Measurements from ENCODE around the gene RC3H2. TPM values are rescaled to one million over a fixed set of nuclear protein-coding genes. Genes with fewer than 3 reads are reported as not detected.

The RC3H2 gene
- total RNA-seq, 2 donors from 2014 or later: 56.4 to 60.1 TPM

GRCh38 chr9:122797316-122798063 is 107.7 kb downstream of the RC3H2 start:
- Histone ChIP-seq H3K27ac (ENCODE audit: low read depth, low read length) (no peak overlapping the region), H3K27me3 (ENCODE audit: control insufficient read depth, insufficient read depth, low read length, poor library complexity, severe bottlenecking) (no peaks in the 10 kb centered on the region), H3K9me3 (ENCODE audit: control insufficient read depth, low read length) (no peaks in the 10 kb centered on the region), H3K4me1 (ENCODE audit: control insufficient read depth, insufficient read depth, low read length) (no peaks in the 10 kb centered on the region), H3K9ac (ENCODE audit: extremely low read depth, low read length, poor library complexity, severe bottlenecking) (no peak overlapping the region), H3K4me3 (ENCODE audit: low read length) (no peak overlapping the region), H3K36me3 (ENCODE audit: control insufficient read depth, insufficient read depth, low read length) (no peaks in the 10 kb centered on the region)
- H3K4me3 Mint-ChIP-seq: no peak overlapping the region
- peaks cover 15% of the 10 kb centered on the region for H3K9me3 Mint-ChIP-seq
- 79 to 94% methylated on average over 2 to 6 of the region's 6 CpGs for WGBS, 2 experiments (ENCODE audit: insufficient coverage in 1 of 2, insufficient read length in 1 of 2)
- DNase-seq: no peak
- peaks cover 5% of the 10 kb centered on the region for H3K27me3 Mint-ChIP-seq (ENCODE audit: insufficient read depth)
- no peak for TF ChIP-seq CTCF (conservative IDR thresholded peaks at IDR 0.05)
- H3K27ac Mint-ChIP-seq: no peak overlapping the region
- no peaks in the 10 kb centered on the region for H3K4me1 Mint-ChIP-seq
- H3K36me3 Mint-ChIP-seq (ENCODE audit: low read depth): no peaks in the 10 kb centered on the region

Other genes with a start within 250 kb of the RC3H2 start
- gene OR1B1, start 247.7 kb downstream of the RC3H2 start, total RNA-seq: not detected
- not detected for gene OR1L1, start 243.6 kb downstream of the RC3H2 start, total RNA-seq
- gene OR1L3, start 230.2 kb downstream of the RC3H2 start, total RNA-seq: not detected
- gene OR1L4, start 181.4 kb downstream of the RC3H2 start, total RNA-seq: not detected
- gene OR1L6, start 163.1 kb downstream of the RC3H2 start, total RNA-seq: not detected
- not detected for gene OR5C1, start 116.4 kb downstream of the RC3H2 start, total RNA-seq
- gene OR1K1, start 105.2 kb downstream of the RC3H2 start, total RNA-seq: not detected
- 10 to 100 TPM; 26.3 to 28.6 TPM for gene PDCL, start 76.8 kb downstream of the RC3H2 start, total RNA-seq
- gene ZBTB6, start 8.0 kb upstream of the RC3H2 start, total RNA-seq: 10 to 100 TPM in 1 of 2 donors, 1 to 10 TPM in 1; 9.3 to 11.7 TPM
- gene ZBTB26, start 26.2 kb upstream of the RC3H2 start, total RNA-seq: 10 to 100 TPM in 1 of 2 donors, 1 to 10 TPM in 1; 9.8 to 11.6 TPM
- 10 to 100 TPM; 41.9 to 49.7 TPM for gene RABGAP1, start 35.7 kb upstream of the RC3H2 start, total RNA-seq
- gene GPR21, start 128.3 kb upstream of the RC3H2 start, total RNA-seq: 1 to 10 TPM; 1.5 to 1.8 TPM

Data from endodermal cell (in vitro differentiated cells).